Measurements from ENCODE around the gene OVOL1. TPM values are rescaled to one million over a fixed set of nuclear protein-coding genes. Genes with fewer than 3 reads are reported as not detected.
"Not testable (repeated sequence)": the region's sequence is repeated elsewhere in the genome, so short reads cannot be mapped to it uniquely, and the experiment has no call there.

OVOL1 gene
- total RNA-seq, 1 donor from 2014 or later: not detected

- no peak overlapping the region for H3K9ac ChIP-seq (ENCODE audit: low read depth in 1 of 3, low read length in 3 of 3)
- no peak overlapping the region for H3K27ac ChIP-seq (ENCODE audit: low read depth, low read length)
- H3K4me3 ChIP-seq (ENCODE audit: low read length in 3 of 3): no peak overlapping the region
- no peaks in the 10 kb centered on the region for H3K9me3 ChIP-seq (ENCODE audit: control insufficient read depth in 3 of 3, low read length in 3 of 3)
- H3K4me1 ChIP-seq (ENCODE audit: control insufficient read depth in 3 of 3, insufficient read depth in 3 of 3, low read length in 3 of 3): no peaks in the 10 kb centered on the region
- peaks cover 0 to 5% (median 3%) of the 10 kb centered on the region in 3 donors for H3K27me3 ChIP-seq (ENCODE audit: control insufficient read depth in 3 of 3, insufficient read depth in 3 of 3, low read length in 3 of 3)
- H3K36me3 ChIP-seq (ENCODE audit: control insufficient read depth in 3 of 3, insufficient read depth in 3 of 3, low read length in 3 of 3): no peaks in the 10 kb centered on the region
Observed at GRCh38 chr11:65764434-65764833, 22.4 kb upstream of the OVOL1 start.

- H3K4me1 ChIP-seq (ENCODE audit: control insufficient read depth in 3 of 3, insufficient read depth in 3 of 3, low read length in 3 of 3): no peaks in the 10 kb centered on the region
- no peaks in the 10 kb centered on the region for H3K36me3 ChIP-seq (ENCODE audit: control insufficient read depth in 3 of 3, insufficient read depth in 3 of 3, low read length in 3 of 3)
- H3K27ac ChIP-seq (ENCODE audit: low read depth, low read length): no peak overlapping the region
- no peaks in the 10 kb centered on the region for H3K9me3 ChIP-seq (ENCODE audit: control insufficient read depth in 3 of 3, low read length in 3 of 3)
- peaks cover 0 to 3% (median 0%) of the 10 kb centered on the region in 3 donors for H3K27me3 ChIP-seq (ENCODE audit: control insufficient read depth in 3 of 3, insufficient read depth in 3 of 3, low read length in 3 of 3)
- H3K9ac ChIP-seq (ENCODE audit: low read depth in 1 of 3, low read length in 3 of 3): no peak overlapping the region
- no peak overlapping the region for H3K4me3 ChIP-seq (ENCODE audit: low read length in 3 of 3)
Observed at GRCh38 chr11:65766535-65766934, 20.3 kb upstream of the OVOL1 start.

- Histone ChIP-seq H3K4me3 (ENCODE audit: low read length in 3 of 3) (no peak overlapping the region), H3K4me1 (ENCODE audit: control insufficient read depth in 3 of 3, insufficient read depth in 3 of 3, low read length in 3 of 3) (no peaks in the 10 kb centered on the region), H3K27ac (ENCODE audit: low read depth, low read length) (no peak overlapping the region), H3K27me3 (ENCODE audit: control insufficient read depth in 3 of 3, insufficient read depth in 3 of 3, low read length in 3 of 3) (peaks cover 0 to 3% (median 0%) of the 10 kb centered on the region in 3 donors), H3K9me3 (ENCODE audit: control insufficient read depth in 3 of 3, low read length in 3 of 3) (no peaks in the 10 kb centered on the region), H3K9ac (ENCODE audit: low read depth in 1 of 3, low read length in 3 of 3) (no peak overlapping the region), H3K36me3 (ENCODE audit: control insufficient read depth in 3 of 3, insufficient read depth in 3 of 3, low read length in 3 of 3) (no peaks in the 10 kb centered on the region)
Observed at GRCh38 chr11:65767406-65767805, 19.5 kb upstream of the OVOL1 start.

GRCh38 chr11:65767806-65768205 is 19.1 kb upstream of the OVOL1 start:
- H3K27me3 ChIP-seq (ENCODE audit: control insufficient read depth in 3 of 3, insufficient read depth in 3 of 3, low read length in 3 of 3); H3K36me3 ChIP-seq (ENCODE audit: control insufficient read depth in 3 of 3, insufficient read depth in 3 of 3, low read length in 3 of 3); H3K27ac ChIP-seq (ENCODE audit: low read depth, low read length); H3K4me1 ChIP-seq (ENCODE audit: control insufficient read depth in 3 of 3, insufficient read depth in 3 of 3, low read length in 3 of 3); H3K9ac ChIP-seq (ENCODE audit: low read depth in 1 of 3, low read length in 3 of 3); H3K9me3 ChIP-seq (ENCODE audit: control insufficient read depth in 3 of 3, low read length in 3 of 3); H3K4me3 ChIP-seq (ENCODE audit: low read length in 3 of 3): not testable (repeated sequence)

GRCh38 chr11:65770951-65771567 is 15.8 kb upstream of the OVOL1 start:
- H3K4me1 ChIP-seq (ENCODE audit: control insufficient read depth in 3 of 3, insufficient read depth in 3 of 3, low read length in 3 of 3): peaks cover 0 to 2% (median 0%) of the 10 kb centered on the region in 3 donors
- H3K4me3 ChIP-seq (ENCODE audit: low read length in 3 of 3): no peak overlapping the region
- no peaks in the 10 kb centered on the region for H3K9me3 ChIP-seq (ENCODE audit: control insufficient read depth in 3 of 3, low read length in 3 of 3)
- H3K36me3 ChIP-seq (ENCODE audit: control insufficient read depth in 3 of 3, insufficient read depth in 3 of 3, low read length in 3 of 3): no peaks in the 10 kb centered on the region
- no peak overlapping the region for H3K9ac ChIP-seq (ENCODE audit: low read depth in 1 of 3, low read length in 3 of 3)
- H3K27me3 ChIP-seq (ENCODE audit: control insufficient read depth in 3 of 3, insufficient read depth in 3 of 3, low read length in 3 of 3): no peaks in the 10 kb centered on the region
- no peak overlapping the region for H3K27ac ChIP-seq (ENCODE audit: low read depth, low read length)

- no peak overlapping the region for H3K9ac ChIP-seq (ENCODE audit: low read depth in 1 of 3, low read length in 3 of 3)
- H3K36me3 ChIP-seq (ENCODE audit: control insufficient read depth in 3 of 3, insufficient read depth in 3 of 3, low read length in 3 of 3): peaks cover 0 to 3% (median 3%) of the 10 kb centered on the region in 3 donors
- H3K4me3 ChIP-seq (ENCODE audit: low read length in 3 of 3): no peak overlapping the region
- H3K9me3 ChIP-seq (ENCODE audit: control insufficient read depth in 3 of 3, low read length in 3 of 3): no peaks in the 10 kb centered on the region
- peaks cover 0 to 2% (median 2%) of the 10 kb centered on the region in 3 donors for H3K4me1 ChIP-seq (ENCODE audit: control insufficient read depth in 3 of 3, insufficient read depth in 3 of 3, low read length in 3 of 3)
- no peak overlapping the region for H3K27ac ChIP-seq (ENCODE audit: low read depth, low read length)
- H3K27me3 ChIP-seq (ENCODE audit: control insufficient read depth in 3 of 3, insufficient read depth in 3 of 3, low read length in 3 of 3): no peaks in the 10 kb centered on the region
Observed at GRCh38 chr11:65771589-65772112, 15.2 kb upstream of the OVOL1 start.

- Histone ChIP-seq H3K36me3 (ENCODE audit: control insufficient read depth in 3 of 3, insufficient read depth in 3 of 3, low read length in 3 of 3) (peaks cover 7 to 12% (median 10%) of the 10 kb centered on the region in 3 donors), H3K9ac (ENCODE audit: low read depth in 1 of 3, low read length in 3 of 3) (no peak overlapping the region), H3K27ac (ENCODE audit: low read depth, low read length) (no peak overlapping the region), H3K9me3 (ENCODE audit: control insufficient read depth in 3 of 3, low read length in 3 of 3) (no peaks in the 10 kb centered on the region), H3K4me1 (ENCODE audit: control insufficient read depth in 3 of 3, insufficient read depth in 3 of 3, low read length in 3 of 3) (peaks cover 0 to 8% (median 2%) of the 10 kb centered on the region in 3 donors), H3K27me3 (ENCODE audit: control insufficient read depth in 3 of 3, insufficient read depth in 3 of 3, low read length in 3 of 3) (no peaks in the 10 kb centered on the region), H3K4me3 (ENCODE audit: low read length in 3 of 3) (no peak overlapping the region)
Observed at GRCh38 chr11:65773784-65774411, 13.0 kb upstream of the OVOL1 start.

GRCh38 chr11:65774525-65775306 is 12.1 kb upstream of the OVOL1 start:
- Histone ChIP-seq H3K4me3 (ENCODE audit: low read length in 3 of 3) (no peak overlapping the region), H3K4me1 (ENCODE audit: control insufficient read depth in 3 of 3, insufficient read depth in 3 of 3, low read length in 3 of 3) (peaks cover 5 to 16% (median 10%) of the 10 kb centered on the region in 3 donors), H3K27me3 (ENCODE audit: control insufficient read depth in 3 of 3, insufficient read depth in 3 of 3, low read length in 3 of 3) (no peaks in the 10 kb centered on the region), H3K9me3 (ENCODE audit: control insufficient read depth in 3 of 3, low read length in 3 of 3) (no peaks in the 10 kb centered on the region), H3K27ac (ENCODE audit: low read depth, low read length) (no peak overlapping the region), H3K36me3 (ENCODE audit: control insufficient read depth in 3 of 3, insufficient read depth in 3 of 3, low read length in 3 of 3) (peaks cover 7 to 14% (median 10%) of the 10 kb centered on the region in 3 donors), H3K9ac (ENCODE audit: low read depth in 1 of 3, low read length in 3 of 3) (no peak overlapping the region)

- Histone ChIP-seq H3K27ac (ENCODE audit: low read depth, low read length) (no peak overlapping the region), H3K4me1 (ENCODE audit: control insufficient read depth in 3 of 3, insufficient read depth in 3 of 3, low read length in 3 of 3) (peaks cover 7 to 24% (median 15%) of the 10 kb centered on the region in 3 donors), H3K27me3 (ENCODE audit: control insufficient read depth in 3 of 3, insufficient read depth in 3 of 3, low read length in 3 of 3) (no peaks in the 10 kb centered on the region), H3K36me3 (ENCODE audit: control insufficient read depth in 3 of 3, insufficient read depth in 3 of 3, low read length in 3 of 3) (peaks cover 7 to 14% (median 10%) of the 10 kb centered on the region in 3 donors), H3K9ac (ENCODE audit: low read depth in 1 of 3, low read length in 3 of 3) (peak overlapping the region in 1 of 3 donors; percentile 33), H3K4me3 (ENCODE audit: low read length in 3 of 3) (no peak overlapping the region), H3K9me3 (ENCODE audit: control insufficient read depth in 3 of 3, low read length in 3 of 3) (no peaks in the 10 kb centered on the region)
Observed at GRCh38 chr11:65776196-65776595, 10.7 kb upstream of the OVOL1 start.
